GM23338 (cell line): Measurements from ENCODE around the gene DOCK3. TPM values are rescaled to one million over a fixed set of nuclear protein-coding genes. Genes with fewer than 3 reads are reported as not detected.

Experiments
- ATAC-seq: fragments of 200-7000 bp; cut with Tn5 transposase; 3 replicates; pipeline ENCODE4 v1.9.1; 2020
- DNase-seq: peaks from one replicate; pipeline ENCODE4 v3.0.0-alpha.2; 2015; ENCODE audit warnings: low spot score
- H2AFZ ChIP-seq: fragments of 200-600 bp; sonication (generic); 2 replicates; pipeline ENCODE4 v1.8.0; 2016; ENCODE audit warnings: antibody characterized with exemption, mild to moderate bottlenecking, moderate library complexity
- H3F3A ChIP-seq: fragments of 200-600 bp; sonication (generic); replicated peaks from 2 replicates; pipeline ENCODE4 v1.8.0; 2017; ENCODE audit warnings: antibody characterized with exemption, mixed run types, low read depth
- H3K27ac ChIP-seq: fragments of 200-600 bp; sonication (generic); 2 replicates; pipeline ENCODE4 v1.6.1; 2016; ENCODE audit warnings: low read depth
- H3K27me3 ChIP-seq: fragments of 200-600 bp; sonication (generic); 2 replicates; pipeline ENCODE4 v1.8.0; 2016; ENCODE audit warnings: mild to moderate bottlenecking, mixed run types, moderate library complexity; ENCODE audit not compliant: insufficient read depth
- H3K36me3 ChIP-seq: fragments of 200-600 bp; sonication (generic); 2 replicates; pipeline ENCODE4 v1.8.0; 2016; ENCODE audit warnings: mild to moderate bottlenecking; ENCODE audit not compliant: insufficient read depth
- H3K4me1 ChIP-seq: fragments of 200-600 bp; sonication (generic); 2 replicates; pipeline ENCODE4 v1.8.0; 2016; ENCODE audit warnings: mild to moderate bottlenecking, moderate library complexity; ENCODE audit not compliant: insufficient read depth
- H3K4me2 ChIP-seq: fragments of 200-600 bp; sonication (generic); 2 replicates; pipeline ENCODE4 v1.7.1; 2017; ENCODE audit warnings: mixed run types
- H3K4me3 ChIP-seq: fragments of 200-600 bp; sonication (generic); 2 replicates; pipeline ENCODE4 v1.6.1; 2016; ENCODE audit warnings: mixed run types
- H3K79me2 ChIP-seq: fragments of 200-600 bp; sonication (generic); replicated peaks from 2 replicates; pipeline ENCODE4 v1.8.0; 2017; ENCODE audit warnings: mild to moderate bottlenecking; ENCODE audit not compliant: insufficient read depth
- H3K9me2 ChIP-seq: fragments of 200-600 bp; sonication (generic); 2 replicates; pipeline ENCODE4 v1.8.0; 2017; ENCODE audit not compliant: insufficient read depth
- H4K20me1 ChIP-seq: fragments of 200-600 bp; sonication (generic); replicated peaks from 2 replicates; pipeline ENCODE4 v1.8.0; 2017; ENCODE audit warnings: mild to moderate bottlenecking; ENCODE audit not compliant: insufficient read depth
- H3K27ac Mint-ChIP-seq: 2 replicates; pipeline ENCODE4 v1.8.0; 2020; ENCODE audit warnings: inconsistent platforms, mild to moderate bottlenecking, moderate library complexity, mixed read lengths
- H3K27me3 Mint-ChIP-seq: 3 replicates; pipeline ENCODE4 v1.8.0; 2022; ENCODE audit warnings: low read depth, mild to moderate bottlenecking, moderate library complexity, mixed read lengths, inconsistent platforms; ENCODE audit not compliant: insufficient read depth, poor library complexity
- H3K36me3 Mint-ChIP-seq: 3 replicates; pipeline ENCODE4 v1.8.0; 2021; ENCODE audit warnings: low read depth, mild to moderate bottlenecking, inconsistent platforms, moderate library complexity, mixed read lengths
- H3K4me1 Mint-ChIP-seq: 3 replicates; pipeline ENCODE4 v1.8.0; 2020; ENCODE audit warnings: mild to moderate bottlenecking, inconsistent platforms, mixed read lengths
- H3K4me3 Mint-ChIP-seq: 3 replicates; pipeline ENCODE4 v1.8.0; 2021; ENCODE audit warnings: moderate library complexity, mild to moderate bottlenecking, inconsistent platforms, mixed read lengths
- H3K9me3 Mint-ChIP-seq: 3 replicates; pipeline ENCODE4 v1.8.0; 2020; ENCODE audit warnings: moderate library complexity, mild to moderate bottlenecking, inconsistent platforms, mixed read lengths
- EZH2 ChIP-seq: fragments of 200-600 bp; sonication (generic); IDR thresholded peaks from one replicate; pipeline ENCODE4 v1.8.0; 2017; ENCODE audit warnings: antibody characterized with exemption, mild to moderate bottlenecking, low read depth; ENCODE audit not compliant: unreplicated experiment
- EZH2phosphoT487 ChIP-seq: fragments of 200-600 bp; sonication (generic); IDR thresholded peaks from one replicate; pipeline ENCODE4 v1.8.1; 2018; ENCODE audit warnings: antibody characterized with exemption; ENCODE audit not compliant: unreplicated experiment
- NANOG ChIP-seq: IDR thresholded peaks from 2 replicates; pipeline ENCODE4 v1.6.1; 2016; ENCODE audit warnings: antibody characterized with exemption, borderline replicate concordance
- ZNF114 ChIP-seq: fragments of 250-450 bp; sonication (Bioruptor Pico); IDR thresholded peaks from 2 replicates; pipeline ENCODE4 v1.5.0; 2020; ENCODE audit warnings: mild to moderate bottlenecking, moderate library complexity
- polyA plus RNA-seq: library from polyadenylated mRNA; unstranded; fragments of >200 nt; fragmentation: Nextera tagmentation; extraction: Ambion mirVana; gene quantifications from 2 replicates; pipeline ENCODE4 v1.2.1, GENCODE V29; 2016
- total RNA-seq: library from RNA; depleted of rRNA; stranded (reverse); fragments of >200 nt; shearing (Covaris generic); gene quantifications from 2 replicates; pipeline ENCODE4 v1.2.3, GENCODE V29; 2014
- TF ChIP-seq, protein P1 (sequence below): fragments of 250-450 bp; sonication (Bioruptor Pico); IDR thresholded peaks from 2 replicates; pipeline ENCODE4 v1.5.0; 2020; ENCODE audit warnings: mild to moderate bottlenecking, moderate library complexity
- TF ChIP-seq, protein P2 (sequence below), 2 experiments: fragments of 200-600 bp in 1 of 2; sonication (generic) in 1 of 2; conservative IDR thresholded peaks; 2 replicates each; pipeline versions ENCODE4 v1.5.1 to v1.6.1; 2016 to 2017; ENCODE audit warnings: antibody characterized with exemption in 2 of 2, low read depth in 2 of 2, mild to moderate bottlenecking in 2 of 2, moderate library complexity in 1 of 2

The DOCK3 gene
- total and polyA plus RNA-seq, 2 experiments from 2014 or later = 2.4 to 5.6 TPM

DNA sequence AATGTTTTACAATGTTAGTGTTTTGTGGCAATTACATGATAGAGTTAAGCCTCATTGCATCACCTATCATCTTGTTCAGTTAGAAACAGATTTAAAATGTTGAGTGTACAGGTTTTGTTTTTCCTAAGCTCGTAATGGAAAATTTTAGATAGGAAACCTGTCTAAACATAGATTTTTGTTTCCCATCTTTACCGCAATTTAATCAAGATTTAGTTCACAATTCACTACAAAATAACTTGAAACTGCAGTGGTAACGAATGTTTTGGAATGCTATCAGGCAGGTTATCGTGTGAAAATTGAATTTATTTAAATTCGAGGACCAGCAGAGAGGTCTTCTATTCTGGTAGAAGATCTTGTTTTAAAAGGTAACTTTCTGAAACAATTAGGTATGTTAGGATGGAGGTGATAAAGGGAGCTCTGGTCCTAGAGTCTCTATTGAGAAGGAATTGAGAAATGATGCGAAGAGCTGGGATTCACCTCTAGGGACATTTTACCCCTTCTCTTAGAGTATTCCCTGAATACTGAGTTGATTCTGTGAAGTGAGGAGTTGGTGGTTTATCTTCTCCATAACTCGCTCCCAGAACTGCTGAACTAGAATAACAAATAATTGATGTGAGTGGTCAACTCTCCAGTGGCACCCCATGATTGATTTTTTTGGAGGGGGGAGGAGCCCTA is 1.4 kb downstream of the DOCK3 start:
- Mint-ChIP-seq H3K36me3 (peaks cover 4% of the 10 kb centered on the region; the same call in 1 of the 3 replicates), H3K4me3 (peak overlapping the region; percentile 75), H3K4me1 (peaks cover 18% of the 10 kb centered on the region), H3K27ac (no peak overlapping the region), H3K27me3 (peaks cover 27% of the 10 kb centered on the region), H3K9me3 (no peaks in the 10 kb centered on the region; the same call in 2 of the 3 replicates)
- Histone ChIP-seq H3K9me2 (no peaks in the 10 kb centered on the region), H3K4me1 (peaks cover 21% of the 10 kb centered on the region), H3K4me3 (peak overlapping the region; percentile 64), H2AFZ (no peak overlapping the region), H4K20me1 (peaks cover 3% of the 10 kb centered on the region; the same call in 1 of the 2 replicates), H3K27me3 (peaks cover 25% of the 10 kb centered on the region), H3K79me2 (peaks cover 41% of the 10 kb centered on the region), H3K4me2 (peak overlapping the region; percentile 78), H3K36me3 (no peaks in the 10 kb centered on the region), H3K27ac (no peak overlapping the region), H3F3A (no peaks in the 10 kb centered on the region; the same call in 1 of the 2 replicates)
- DNase-seq = peak; percentile 58
- ATAC-seq = peak; percentile 35
- TF ChIP-seq NANOG (no peak), ZNF114 (CRISPR knock-in tag) (no peak)
- TF ChIP-seq, protein P1, sequence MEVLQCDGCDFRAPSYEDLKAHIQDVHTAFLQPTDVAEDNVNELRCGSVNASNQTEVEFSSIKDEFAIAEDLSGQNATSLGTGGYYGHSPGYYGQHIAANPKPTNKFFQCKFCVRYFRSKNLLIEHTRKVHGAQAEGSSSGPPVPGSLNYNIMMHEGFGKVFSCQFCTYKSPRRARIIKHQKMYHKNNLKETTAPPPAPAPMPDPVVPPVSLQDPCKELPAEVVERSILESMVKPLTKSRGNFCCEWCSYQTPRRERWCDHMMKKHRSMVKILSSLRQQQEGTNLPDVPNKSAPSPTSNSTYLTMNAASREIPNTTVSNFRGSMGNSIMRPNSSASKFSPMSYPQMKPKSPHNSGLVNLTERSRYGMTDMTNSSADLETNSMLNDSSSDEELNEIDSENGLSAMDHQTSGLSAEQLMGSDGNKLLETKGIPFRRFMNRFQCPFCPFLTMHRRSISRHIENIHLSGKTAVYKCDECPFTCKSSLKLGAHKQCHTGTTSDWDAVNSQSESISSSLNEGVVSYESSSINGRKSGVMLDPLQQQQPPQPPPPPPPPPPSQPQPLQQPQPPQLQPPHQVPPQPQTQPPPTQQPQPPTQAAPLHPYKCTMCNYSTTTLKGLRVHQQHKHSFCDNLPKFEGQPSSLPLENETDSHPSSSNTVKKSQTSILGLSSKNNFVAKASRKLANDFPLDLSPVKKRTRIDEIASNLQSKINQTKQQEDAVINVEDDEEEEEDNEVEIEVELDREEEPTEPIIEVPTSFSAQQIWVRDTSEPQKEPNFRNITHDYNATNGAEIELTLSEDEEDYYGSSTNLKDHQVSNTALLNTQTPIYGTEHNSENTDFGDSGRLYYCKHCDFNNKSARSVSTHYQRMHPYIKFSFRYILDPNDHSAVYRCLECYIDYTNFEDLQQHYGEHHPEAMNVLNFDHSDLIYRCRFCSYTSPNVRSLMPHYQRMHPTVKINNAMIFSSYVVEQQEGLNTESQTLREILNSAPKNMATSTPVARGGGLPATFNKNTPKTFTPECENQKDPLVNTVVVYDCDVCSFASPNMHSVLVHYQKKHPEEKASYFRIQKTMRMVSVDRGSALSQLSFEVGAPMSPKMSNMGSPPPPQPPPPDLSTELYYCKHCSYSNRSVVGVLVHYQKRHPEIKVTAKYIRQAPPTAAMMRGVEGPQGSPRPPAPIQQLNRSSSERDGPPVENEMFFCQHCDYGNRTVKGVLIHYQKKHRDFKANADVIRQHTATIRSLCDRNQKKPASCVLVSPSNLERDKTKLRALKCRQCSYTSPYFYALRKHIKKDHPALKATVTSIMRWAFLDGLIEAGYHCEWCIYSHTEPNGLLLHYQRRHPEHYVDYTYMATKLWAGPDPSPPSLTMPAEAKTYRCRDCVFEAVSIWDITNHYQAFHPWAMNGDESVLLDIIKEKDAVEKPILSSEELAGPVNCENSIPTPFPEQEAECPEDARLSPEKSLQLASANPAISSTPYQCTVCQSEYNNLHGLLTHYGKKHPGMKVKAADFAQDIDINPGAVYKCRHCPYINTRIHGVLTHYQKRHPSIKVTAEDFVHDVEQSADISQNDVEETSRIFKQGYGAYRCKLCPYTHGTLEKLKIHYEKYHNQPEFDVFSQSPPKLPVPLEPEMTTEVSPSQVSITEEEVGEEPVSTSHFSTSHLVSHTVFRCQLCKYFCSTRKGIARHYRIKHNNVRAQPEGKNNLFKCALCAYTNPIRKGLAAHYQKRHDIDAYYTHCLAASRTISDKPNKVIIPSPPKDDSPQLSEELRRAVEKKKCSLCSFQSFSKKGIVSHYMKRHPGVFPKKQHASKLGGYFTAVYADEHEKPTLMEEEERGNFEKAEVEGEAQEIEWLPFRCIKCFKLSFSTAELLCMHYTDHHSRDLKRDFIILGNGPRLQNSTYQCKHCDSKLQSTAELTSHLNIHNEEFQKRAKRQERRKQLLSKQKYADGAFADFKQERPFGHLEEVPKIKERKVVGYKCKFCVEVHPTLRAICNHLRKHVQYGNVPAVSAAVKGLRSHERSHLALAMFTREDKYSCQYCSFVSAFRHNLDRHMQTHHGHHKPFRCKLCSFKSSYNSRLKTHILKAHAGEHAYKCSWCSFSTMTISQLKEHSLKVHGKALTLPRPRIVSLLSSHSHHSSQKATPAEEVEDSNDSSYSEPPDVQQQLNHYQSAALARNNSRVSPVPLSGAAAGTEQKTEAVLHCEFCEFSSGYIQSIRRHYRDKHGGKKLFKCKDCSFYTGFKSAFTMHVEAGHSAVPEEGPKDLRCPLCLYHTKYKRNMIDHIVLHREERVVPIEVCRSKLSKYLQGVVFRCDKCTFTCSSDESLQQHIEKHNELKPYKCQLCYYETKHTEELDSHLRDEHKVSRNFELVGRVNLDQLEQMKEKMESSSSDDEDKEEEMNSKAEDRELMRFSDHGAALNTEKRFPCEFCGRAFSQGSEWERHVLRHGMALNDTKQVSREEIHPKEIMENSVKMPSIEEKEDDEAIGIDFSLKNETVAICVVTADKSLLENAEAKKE (CRISPR knock-in tag) = 0 out of 2 replicates have a peak, but pooled peaks have one; percentile 35

DNA sequence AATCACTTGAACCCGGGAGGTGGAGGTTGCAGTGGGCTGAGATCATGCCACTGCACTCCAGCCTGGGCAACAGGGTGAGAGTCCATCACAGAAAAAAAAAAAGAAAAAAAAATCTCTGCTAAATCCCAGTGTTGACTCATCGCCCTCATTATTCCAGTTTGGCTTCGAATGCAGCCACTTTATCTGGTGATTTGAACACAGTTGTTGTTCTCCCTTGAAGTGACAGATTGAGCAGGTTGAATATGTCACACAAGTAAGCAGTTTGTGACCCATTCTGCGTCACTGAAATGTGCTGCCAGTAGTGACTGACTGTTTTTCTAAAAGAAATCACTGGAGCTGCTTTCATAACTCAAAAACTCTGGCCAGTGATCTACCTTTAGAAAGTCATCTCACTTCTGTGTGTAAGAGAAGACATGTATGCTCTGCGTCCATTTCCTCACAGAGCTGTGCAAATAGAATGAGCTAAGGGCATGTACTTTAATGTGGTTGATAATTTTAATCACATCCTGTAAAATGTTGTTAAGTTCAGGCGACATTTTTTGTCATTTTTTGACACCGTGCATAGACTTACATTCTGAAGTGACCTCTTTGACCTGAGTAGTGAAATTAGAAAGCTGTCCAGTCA is 12.5 kb downstream of the DOCK3 start:
- no peaks in the 10 kb centered on the region for H3F3A ChIP-seq
- H3K36me3 ChIP-seq = no peaks in the 10 kb centered on the region
- no peak overlapping the region for H2AFZ ChIP-seq
- H3K4me3 Mint-ChIP-seq = no peak overlapping the region
- H3K9me3 Mint-ChIP-seq = peaks cover 5% of the 10 kb centered on the region; the same call in 1 of the 3 replicates
- H3K4me1 Mint-ChIP-seq = peaks cover 12% of the 10 kb centered on the region
- no peaks in the 10 kb centered on the region for H3K27me3 ChIP-seq
- TF ChIP-seq EZH2 (no peak), EZH2phosphoT487 (no peak)
- TF ChIP-seq, protein P2, sequence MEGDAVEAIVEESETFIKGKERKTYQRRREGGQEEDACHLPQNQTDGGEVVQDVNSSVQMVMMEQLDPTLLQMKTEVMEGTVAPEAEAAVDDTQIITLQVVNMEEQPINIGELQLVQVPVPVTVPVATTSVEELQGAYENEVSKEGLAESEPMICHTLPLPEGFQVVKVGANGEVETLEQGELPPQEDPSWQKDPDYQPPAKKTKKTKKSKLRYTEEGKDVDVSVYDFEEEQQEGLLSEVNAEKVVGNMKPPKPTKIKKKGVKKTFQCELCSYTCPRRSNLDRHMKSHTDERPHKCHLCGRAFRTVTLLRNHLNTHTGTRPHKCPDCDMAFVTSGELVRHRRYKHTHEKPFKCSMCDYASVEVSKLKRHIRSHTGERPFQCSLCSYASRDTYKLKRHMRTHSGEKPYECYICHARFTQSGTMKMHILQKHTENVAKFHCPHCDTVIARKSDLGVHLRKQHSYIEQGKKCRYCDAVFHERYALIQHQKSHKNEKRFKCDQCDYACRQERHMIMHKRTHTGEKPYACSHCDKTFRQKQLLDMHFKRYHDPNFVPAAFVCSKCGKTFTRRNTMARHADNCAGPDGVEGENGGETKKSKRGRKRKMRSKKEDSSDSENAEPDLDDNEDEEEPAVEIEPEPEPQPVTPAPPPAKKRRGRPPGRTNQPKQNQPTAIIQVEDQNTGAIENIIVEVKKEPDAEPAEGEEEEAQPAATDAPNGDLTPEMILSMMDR (conservative IDR thresholded peaks at IDR 0.05; ENCODE audit: low read depth in 2 of 2) = no peak
- no peak overlapping the region for H3K27ac ChIP-seq
- peaks cover 78% of the 10 kb centered on the region for H3K79me2 ChIP-seq
- no peak overlapping the region for H3K4me3 ChIP-seq
- H3K27ac Mint-ChIP-seq = no peak overlapping the region
- peaks cover 19% of the 10 kb centered on the region for H3K4me1 ChIP-seq
- H3K4me2 ChIP-seq = no peak overlapping the region
- peaks cover 9% of the 10 kb centered on the region for H3K36me3 Mint-ChIP-seq
- no peaks in the 10 kb centered on the region for H3K27me3 Mint-ChIP-seq
- DNase-seq (no peak), ATAC-seq (no peak)
- H3K9me2 ChIP-seq = no peaks in the 10 kb centered on the region
- 0 out of 2 replicates have a peak, but pooled peaks cover 4% of the 10 kb centered on the region for H4K20me1 ChIP-seq
